MM.1S (cell line): ENCODE results near the gene CBLN3.

Experiments
- DNase-seq: peaks from one replicate; pipeline ENCODE4 v3.0.0-alpha.2; 2015
- H2AFZ ChIP-seq: fragments of 300-600 bp; sonication (generic); 2 replicates; pipeline ENCODE4 v1.6.0; 2016; ENCODE audit warnings: antibody characterized with exemption, low read length
- H3F3A ChIP-seq: fragments of 300-600 bp; sonication (generic); 2 replicates; pipeline ENCODE4 v1.6.1; 2016; ENCODE audit warnings: mild to moderate bottlenecking, antibody characterized with exemption, low read length, moderate library complexity, mixed read lengths; ENCODE audit not compliant: insufficient read depth
- H3K27ac ChIP-seq: fragments of 300-600 bp; sonication (generic); 2 replicates; pipeline ENCODE4 v1.5.1; 2016; ENCODE audit warnings: mild to moderate bottlenecking, low read length
- H3K27me3 ChIP-seq: fragments of 300-600 bp; sonication (generic); replicated peaks from 2 replicates; pipeline ENCODE4 v1.6.0; 2016; ENCODE audit warnings: low read length; ENCODE audit not compliant: insufficient read depth
- H3K36me3 ChIP-seq: fragments of 300-600 bp; sonication (generic); replicated peaks from 2 replicates; pipeline ENCODE4 v1.6.1; 2016; ENCODE audit warnings: mild to moderate bottlenecking, low read length, mixed read lengths; ENCODE audit not compliant: insufficient read depth
- H3K4me1 ChIP-seq: fragments of 300-600 bp; sonication (generic); 2 replicates; pipeline ENCODE4 v1.6.1; 2016; ENCODE audit warnings: low read length, mixed read lengths
- H3K4me2 ChIP-seq: fragments of 300-600 bp; sonication (generic); 2 replicates; pipeline ENCODE4 v1.6.0; 2016; ENCODE audit warnings: low read depth, low read length
- H3K4me3 ChIP-seq: fragments of 300-600 bp; sonication (generic); 2 replicates; pipeline ENCODE4 v1.5.1; 2016; ENCODE audit warnings: low read length, mixed read lengths
- H3K79me2 ChIP-seq: fragments of 300-600 bp; sonication (generic); 2 replicates; pipeline ENCODE4 v1.6.1; 2016; ENCODE audit warnings: mixed run types, low read length, mixed read lengths
- H3K9ac ChIP-seq: fragments of 300-600 bp; sonication (generic); 2 replicates; pipeline ENCODE4 v1.6.1; 2016; ENCODE audit warnings: low read length, mixed read lengths
- H3K9me2 ChIP-seq: fragments of 300-600 bp; sonication (generic); replicated peaks from 2 replicates; pipeline ENCODE4 v1.6.1; 2016; ENCODE audit warnings: mild to moderate bottlenecking, low read length, mixed read lengths; ENCODE audit not compliant: insufficient read depth
- H3K9me3 ChIP-seq: fragments of 300-600 bp; sonication (generic); replicated peaks from 2 replicates; pipeline ENCODE4 v1.6.1; 2016; ENCODE audit warnings: mild to moderate bottlenecking, low read length, mixed read lengths; ENCODE audit not compliant: insufficient read depth
- H4K20me1 ChIP-seq: fragments of 300-600 bp; sonication (generic); 2 replicates; pipeline ENCODE4 v1.6.1; 2016; ENCODE audit warnings: mild to moderate bottlenecking, low read length, moderate library complexity, mixed read lengths; ENCODE audit not compliant: insufficient read depth
- CTCF ChIP-seq: fragments of 300-600 bp; sonication (generic); IDR thresholded peaks from 2 replicates; pipeline ENCODE4 v1.5.1; 2016; ENCODE audit warnings: antibody characterized with exemption, low read length, mixed read lengths
- EZH2 ChIP-seq: fragments of 300-600 bp; sonication (generic); optimal IDR thresholded peaks from 2 replicates; pipeline ENCODE3; 2017; ENCODE audit warnings: low read depth, mild to moderate bottlenecking, antibody characterized with exemption, low read length, mixed read lengths
- EZH2phosphoT487 ChIP-seq: fragments of 300-600 bp; sonication (generic); IDR thresholded peaks from 2 replicates; pipeline ENCODE4 v1.6.1; 2018; ENCODE audit warnings: antibody characterized with exemption, low read length

The CBLN3 gene

GRCh38 chr14:24416932-24417619 is 12.4 kb downstream of the CBLN3 start:
- Histone ChIP-seq H3K4me3 (no peak overlapping the region), H4K20me1 (no peaks in the 10 kb centered on the region), H3K4me1 (peaks cover 3% of the 10 kb centered on the region; the same call in 1 of the 2 replicates), H3F3A (no peaks in the 10 kb centered on the region), H3K79me2 (no peaks in the 10 kb centered on the region), H3K9me3 (no peaks in the 10 kb centered on the region), H3K36me3 (no peaks in the 10 kb centered on the region), H3K27me3 (no peaks in the 10 kb centered on the region), H3K4me2 (no peak overlapping the region), H3K9me2 (no peaks in the 10 kb centered on the region), H2AFZ (no peak overlapping the region), H3K9ac (no peak overlapping the region), H3K27ac (no peak overlapping the region)
- DNase-seq = no peak
- TF ChIP-seq EZH2phosphoT487 = no peak
- TF ChIP-seq CTCF = no peak
- TF ChIP-seq EZH2 = no peak

- no peak for DNase-seq
- no peaks in the 10 kb centered on the region for H3K36me3 ChIP-seq
- H3K4me2 ChIP-seq = no peak overlapping the region
- H3K4me1 ChIP-seq = no peaks in the 10 kb centered on the region
- H3K27me3 ChIP-seq = no peaks in the 10 kb centered on the region
- H3K9me2 ChIP-seq = no peaks in the 10 kb centered on the region
- no peak overlapping the region for H2AFZ ChIP-seq
- no peaks in the 10 kb centered on the region for H3K79me2 ChIP-seq
- no peaks in the 10 kb centered on the region for H3F3A ChIP-seq
- H3K9me3 ChIP-seq = no peaks in the 10 kb centered on the region
- no peak overlapping the region for H3K9ac ChIP-seq
- H3K4me3 ChIP-seq = no peak overlapping the region
- no peaks in the 10 kb centered on the region for H4K20me1 ChIP-seq
- TF ChIP-seq EZH2phosphoT487 = no peak
- TF ChIP-seq EZH2 = no peak
- TF ChIP-seq CTCF = no peak
- no peak overlapping the region for H3K27ac ChIP-seq
Observed at GRCh38 chr14:24416254-24416931, 13.1 kb downstream of the CBLN3 start.

GRCh38 chr14:24415421-24416253 is 13.8 kb downstream of the CBLN3 start:
- Histone ChIP-seq H3K4me1 (no peaks in the 10 kb centered on the region), H3K79me2 (no peaks in the 10 kb centered on the region), H3F3A (no peaks in the 10 kb centered on the region), H3K4me3 (no peak overlapping the region), H3K4me2 (no peak overlapping the region), H3K27me3 (no peaks in the 10 kb centered on the region), H3K36me3 (no peaks in the 10 kb centered on the region), H4K20me1 (no peaks in the 10 kb centered on the region), H2AFZ (no peak overlapping the region), H3K27ac (no peak overlapping the region), H3K9me3 (no peaks in the 10 kb centered on the region), H3K9me2 (no peaks in the 10 kb centered on the region), H3K9ac (no peak overlapping the region)
- DNase-seq = no peak
- TF ChIP-seq EZH2 (no peak), EZH2phosphoT487 (no peak), CTCF (no peak)
